ENCODE results near the gene DEAF1.
A peak's percentile ranks its signal among the peaks of the same experiment; 100 is the strongest.
"Not testable (repeated sequence)": the region's sequence is repeated elsewhere in the genome, so short reads cannot be mapped to it uniquely, and the experiment has no call there.

The DEAF1 gene

DNA sequence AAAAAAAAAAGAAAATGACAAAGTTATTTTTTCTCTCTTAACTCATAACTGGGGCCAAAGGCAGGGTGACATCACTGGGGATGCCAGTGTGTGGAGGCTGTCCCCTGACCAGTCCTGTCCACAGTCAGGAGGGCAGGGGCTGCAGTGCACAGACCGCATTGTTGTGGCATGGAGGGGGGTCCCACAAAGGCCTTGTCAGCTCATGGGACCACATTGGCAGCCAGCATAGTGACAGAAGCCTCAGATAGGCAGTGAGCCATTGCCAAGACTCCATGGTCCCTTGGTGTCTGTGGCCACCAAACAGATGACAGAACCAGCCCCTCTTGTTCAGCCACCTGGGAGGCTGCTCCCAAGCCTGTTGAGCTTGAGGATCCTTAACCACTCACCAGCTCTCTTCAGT lies 4.7 kb upstream of the DEAF1 start:
- DNase-seq: no peak

DNA sequence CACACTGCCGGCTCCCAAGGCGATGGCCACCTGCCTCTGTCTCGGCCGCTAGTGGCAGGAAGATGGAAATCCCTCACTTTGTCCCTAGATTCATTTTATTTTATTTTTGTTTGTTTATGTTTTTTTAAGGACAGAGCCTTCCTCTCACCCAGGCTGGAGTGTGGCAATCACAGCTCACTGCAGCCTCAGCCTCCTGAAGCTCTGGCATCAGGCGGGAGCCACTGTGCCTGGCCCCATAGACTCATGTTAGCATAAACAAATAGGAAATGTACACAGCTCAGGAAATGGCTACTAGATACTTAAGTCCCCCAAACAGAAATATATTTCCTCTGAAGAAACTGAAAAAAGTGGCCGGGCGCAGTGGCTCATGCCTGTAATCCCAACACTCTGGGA lies 4.1 kb upstream of the DEAF1 start:
- DNase-seq: no peak

GRCh38 chr11:698493-699115 lies 3.6 kb upstream of the DEAF1 start:
- DNase-seq: no peak

DNA sequence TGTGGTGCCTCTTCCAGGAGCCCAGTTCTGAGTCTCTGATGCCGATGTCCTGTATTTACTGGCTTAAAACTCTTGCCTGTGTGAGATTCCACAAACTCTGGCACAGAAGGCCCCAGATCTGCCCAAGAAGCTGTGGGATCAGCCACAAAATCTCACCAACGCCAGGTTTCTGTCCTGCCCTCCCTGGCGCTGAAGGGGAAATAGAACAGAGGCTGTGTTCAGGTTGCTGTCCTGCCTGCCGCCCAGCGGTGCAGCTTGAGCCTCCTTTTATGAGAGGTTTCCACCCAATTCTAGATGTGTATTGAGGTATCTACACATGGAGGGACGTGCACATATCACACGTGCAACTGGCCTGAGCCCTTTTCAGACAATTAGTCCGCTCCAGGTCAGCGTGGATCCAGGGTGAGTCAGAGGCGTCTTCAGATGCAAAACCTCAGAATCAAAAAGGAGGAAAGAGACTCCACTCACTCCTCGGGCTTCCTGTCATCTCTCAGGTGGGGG lies 2.8 kb upstream of the DEAF1 start:
- DNase-seq: no peak

DNA sequence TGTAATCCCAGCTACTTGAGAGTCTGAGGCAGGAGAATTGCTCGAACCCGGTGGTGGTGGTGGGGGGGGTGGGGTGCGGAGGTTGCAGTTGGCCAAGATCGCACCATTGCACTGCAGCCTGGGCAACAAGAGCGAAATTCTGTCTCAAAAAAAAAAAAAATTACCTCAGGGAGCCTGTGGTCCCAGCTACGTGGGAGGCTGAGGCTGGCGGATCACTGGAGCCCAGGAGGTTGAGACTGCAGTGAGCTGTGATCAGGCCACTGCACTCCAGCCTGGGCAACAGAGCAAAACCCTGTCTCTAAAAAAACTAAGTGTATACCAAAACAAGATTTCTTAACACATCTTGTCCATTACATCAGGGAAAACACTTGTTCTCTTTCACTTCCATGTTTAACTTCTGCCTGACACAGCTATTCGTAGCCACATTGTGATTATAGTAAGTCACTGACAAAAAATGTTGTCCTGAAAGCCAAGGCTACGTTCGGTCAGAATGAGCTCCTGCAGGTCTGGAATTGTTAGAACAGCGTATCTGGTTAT lies 2.0 kb upstream of the DEAF1 start:
- DNase-seq: peak; percentile 76 to 87

GRCh38 chr11:695538-696248 lies 671 bp upstream of the DEAF1 start, which contains the start of gene TMEM80:
Gene TMEM80, plus strand, starts transcription at chr11:695816. Its CDS starts 12 bp downstream, at chr11:695828.
- DNase-seq: peak; percentile 98 to 99

DNA sequence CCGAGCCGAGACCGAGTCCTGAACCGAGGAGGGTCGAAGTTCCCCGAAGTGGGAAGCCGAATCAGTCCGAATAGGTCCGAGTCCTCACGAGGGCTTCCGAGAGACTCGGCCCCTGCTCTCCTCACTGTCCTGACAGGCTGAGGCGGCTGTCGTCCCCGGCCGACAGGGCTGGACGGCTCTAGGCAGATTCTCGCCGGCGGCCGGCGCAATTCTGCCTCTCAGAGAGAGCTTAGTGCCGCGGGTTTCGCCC lies 191 bp upstream of the DEAF1 start:
- no peak for DNase-seq

- no peak for DNase-seq
These were observed 997 bp downstream of the DEAF1 start for GRCh38 chr11:693887-694562.

GRCh38 chr11:693415-693831 lies 1.6 kb downstream of the DEAF1 start:
- DNase-seq: peak; percentile 46 to 67

DNA sequence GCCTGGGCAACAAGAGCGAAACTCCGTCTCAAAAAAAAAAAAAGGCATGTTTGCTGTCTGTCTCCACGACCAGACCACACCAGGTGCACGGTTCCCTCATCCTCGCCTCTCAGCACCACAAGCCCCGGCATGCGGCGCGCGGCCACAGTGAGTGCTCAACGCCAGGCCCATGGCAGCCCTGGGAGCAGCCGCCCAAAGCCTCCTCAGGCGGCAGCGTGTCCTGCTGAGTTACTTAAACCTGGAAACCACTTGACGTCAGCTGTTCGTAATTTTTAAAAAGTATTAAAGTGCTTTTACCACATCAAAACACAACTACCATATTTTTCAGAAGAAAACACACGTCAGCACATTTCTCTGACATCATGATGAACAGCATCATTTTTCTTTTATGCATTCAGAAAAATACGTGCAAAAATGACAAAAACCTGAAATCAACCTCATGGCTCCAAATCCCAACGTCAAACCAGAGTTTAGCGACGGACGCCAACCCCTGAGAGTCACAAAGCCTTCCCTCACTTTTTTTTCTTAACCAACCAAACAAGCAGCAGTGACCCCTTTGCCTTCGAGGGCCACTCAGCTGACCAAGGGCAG lies 2.1 kb downstream of the DEAF1 start:
- DNase-seq: no peak

DNA sequence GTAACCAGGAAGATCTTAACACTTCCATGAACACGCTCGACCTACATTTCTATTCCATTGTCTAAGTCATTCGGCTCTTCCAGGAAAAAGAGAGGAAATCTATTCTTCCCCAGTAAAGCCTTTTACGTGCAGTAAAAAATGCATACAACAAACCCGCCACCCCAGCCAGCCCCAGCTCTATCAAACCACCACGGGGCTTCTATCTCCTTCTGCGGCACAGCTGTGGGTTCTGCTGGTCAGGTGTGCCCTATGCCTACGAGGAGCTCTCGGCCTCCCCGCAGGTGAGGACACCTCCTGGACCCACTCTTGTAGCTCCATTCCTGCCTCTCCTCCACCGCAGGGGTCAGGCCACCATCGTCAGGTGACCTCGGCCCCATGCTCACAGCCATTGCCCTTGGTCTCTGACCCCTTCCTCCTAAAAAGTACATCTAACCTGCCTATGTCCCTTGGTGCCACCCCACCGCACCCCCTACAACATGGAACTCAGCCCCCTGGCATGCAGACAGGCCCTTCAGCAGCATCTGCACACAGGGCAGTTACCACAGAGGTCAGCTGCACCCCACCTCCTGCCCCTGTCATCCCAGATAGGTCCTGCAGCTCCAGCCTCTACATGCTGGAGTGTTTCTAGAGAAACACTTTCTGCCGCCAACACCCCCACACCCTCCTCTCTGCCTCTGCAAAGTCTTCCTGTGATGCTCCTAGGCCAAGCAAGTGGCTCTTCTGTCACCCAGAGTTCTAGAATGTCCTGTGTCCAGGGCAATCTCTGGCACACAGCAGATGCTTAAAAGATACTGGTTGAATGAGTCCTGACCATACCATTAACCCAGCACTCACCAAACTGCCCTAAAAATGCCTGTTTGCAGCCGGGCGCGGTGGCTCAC lies 3.1 kb downstream of the DEAF1 start:
- DNase-seq: no peak

GRCh38 chr11:690738-691633 lies 4.0 kb downstream of the DEAF1 start:
- DNase-seq: no peak

- DNase-seq: not testable (repeated sequence)
These were observed 4.8 kb downstream of the DEAF1 start for GRCh38 chr11:690244-690643.

DNA sequence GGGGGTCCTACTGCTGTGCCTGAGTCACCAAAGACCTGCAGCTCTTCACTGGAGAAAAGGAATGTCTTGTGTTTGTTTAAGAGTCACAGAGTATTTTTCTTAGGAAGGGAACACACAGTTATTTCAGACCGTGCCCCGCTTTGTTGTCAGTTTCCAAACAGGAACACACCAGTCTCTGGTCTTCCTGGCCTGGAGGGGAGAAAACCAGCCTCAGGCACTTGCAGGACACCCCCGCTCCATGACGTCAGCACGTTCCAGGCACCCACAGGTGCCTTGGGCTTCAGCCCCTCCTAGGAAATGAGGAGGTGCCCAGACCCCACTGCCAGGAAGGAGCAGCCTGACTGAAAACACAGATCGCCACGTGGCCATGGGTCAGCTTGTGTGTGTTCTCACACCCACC lies 5.4 kb downstream of the DEAF1 start:
- DNase-seq: no peak

GRCh38 chr11:688681-689080 lies 6.3 kb downstream of the DEAF1 start:
- DNase-seq: no peak

GRCh38 chr11:687751-688150 lies 7.3 kb downstream of the DEAF1 start:
- no peak for DNase-seq

- DNase-seq: no peak
These were observed 8.4 kb downstream of the DEAF1 start for GRCh38 chr11:686451-687243.

DNA sequence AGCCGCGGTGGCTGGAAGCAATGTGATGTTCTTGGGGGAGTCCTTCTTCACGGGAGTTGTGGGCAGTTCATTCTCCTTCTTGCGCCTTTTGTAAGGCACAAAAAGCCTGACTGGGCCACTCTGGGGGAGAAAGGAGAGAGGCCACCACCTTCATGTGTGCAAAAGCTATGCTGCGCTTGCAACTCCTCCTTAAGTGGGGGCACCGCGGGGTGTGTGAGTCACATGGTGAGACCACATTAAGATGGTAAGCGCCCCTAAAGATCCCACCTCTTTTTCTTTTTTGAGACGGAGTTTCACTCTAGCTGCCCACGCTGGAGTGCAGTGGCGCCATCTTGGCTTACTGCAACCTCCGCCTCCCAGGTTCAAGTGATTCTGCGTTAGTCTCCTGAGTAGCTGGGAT lies 14.1 kb downstream of the DEAF1 start:
- no peak for DNase-seq

GRCh38 chr11:680476-680875 lies 14.5 kb downstream of the DEAF1 start:
- DNase-seq: no peak

All from inflammatory macrophage treated with lipopolysaccharide for 1 hour (primary cell).